Nephron (organoid): ENCODE data around the gene GCN1.

Experiments
- H3K27ac Mint-ChIP-seq, 3 experiments: 2 replicates each; pipeline ENCODE4 v1.8.0; 2020; ENCODE audit warnings: mixed read lengths in 3 of 3, mild to moderate bottlenecking in 2 of 3, moderate library complexity in 1 of 3
- H3K27me3 Mint-ChIP-seq: 2 replicates; pipeline ENCODE4 v1.8.0; 2021; ENCODE audit warnings: low read depth, mild to moderate bottlenecking, moderate library complexity, mixed read lengths
- H3K36me3 Mint-ChIP-seq: 2 replicates; pipeline ENCODE4 v1.8.0; 2020; ENCODE audit warnings: low read depth, mixed read lengths
- H3K4me1 Mint-ChIP-seq: 2 replicates; pipeline ENCODE4 v1.8.0; 2020; ENCODE audit warnings: mixed read lengths
- H3K4me3 Mint-ChIP-seq, 3 experiments: 2 replicates each; pipeline ENCODE4 v1.8.0; 2020; ENCODE audit warnings: mild to moderate bottlenecking in 3 of 3, mixed read lengths in 3 of 3, moderate library complexity in 2 of 3
- H3K9me3 Mint-ChIP-seq: 2 replicates; pipeline ENCODE4 v1.8.0; 2020; ENCODE audit warnings: mixed read lengths
- TF ChIP-seq, protein P1 (sequence below), 3 experiments: fragments of 200-600 bp; sonication (generic); IDR thresholded peaks; one replicate each; pipeline ENCODE4 v1.5.0; 2021; ENCODE audit warnings: antibody characterized with exemption in 3 of 3; ENCODE audit not compliant: unreplicated experiment in 3 of 3

Gene GCN1

GRCh38 chr12:120221576-120221900, 27.0 kb upstream of the GCN1 start:
- H3K4me1 Mint-ChIP-seq: peaks cover 11% of the 10 kb centered on the region

DNA sequence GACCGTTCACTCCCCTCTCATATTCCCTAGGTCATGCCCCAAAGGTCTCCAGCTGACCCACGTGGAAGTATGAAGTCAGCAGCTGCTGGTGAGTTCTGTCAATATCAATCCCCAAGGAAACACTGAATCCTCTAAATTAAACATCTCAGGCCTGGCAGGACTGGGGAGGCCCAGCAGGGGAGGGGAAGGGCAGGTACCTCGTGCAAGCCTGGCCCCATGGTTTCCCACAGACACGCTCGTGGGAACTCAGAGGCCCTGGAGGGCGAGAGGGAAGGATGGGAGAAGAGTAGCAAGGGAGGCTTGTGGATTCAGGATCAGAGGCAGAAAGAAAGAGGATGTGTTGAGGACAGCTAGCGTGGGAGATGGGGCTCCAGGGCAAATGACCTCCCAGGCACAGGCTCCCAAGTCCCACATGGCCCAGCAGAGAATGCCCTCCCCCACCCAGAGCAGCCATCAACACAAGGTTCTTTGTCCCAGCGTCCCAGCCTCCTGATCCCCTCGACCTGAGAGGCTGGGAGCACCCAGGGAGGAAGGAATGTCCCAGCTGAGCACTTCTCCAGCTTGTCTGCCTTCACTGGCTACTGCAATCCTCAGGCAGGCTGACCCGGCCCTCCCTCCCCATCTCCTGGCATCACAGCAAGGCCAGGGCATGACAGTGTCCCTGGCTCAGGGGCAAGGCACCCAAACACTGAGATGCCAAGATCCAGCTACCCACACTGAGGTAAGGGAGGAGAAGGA, 26.5 kb upstream of the GCN1 start:
- TF ChIP-seq, protein P1, sequence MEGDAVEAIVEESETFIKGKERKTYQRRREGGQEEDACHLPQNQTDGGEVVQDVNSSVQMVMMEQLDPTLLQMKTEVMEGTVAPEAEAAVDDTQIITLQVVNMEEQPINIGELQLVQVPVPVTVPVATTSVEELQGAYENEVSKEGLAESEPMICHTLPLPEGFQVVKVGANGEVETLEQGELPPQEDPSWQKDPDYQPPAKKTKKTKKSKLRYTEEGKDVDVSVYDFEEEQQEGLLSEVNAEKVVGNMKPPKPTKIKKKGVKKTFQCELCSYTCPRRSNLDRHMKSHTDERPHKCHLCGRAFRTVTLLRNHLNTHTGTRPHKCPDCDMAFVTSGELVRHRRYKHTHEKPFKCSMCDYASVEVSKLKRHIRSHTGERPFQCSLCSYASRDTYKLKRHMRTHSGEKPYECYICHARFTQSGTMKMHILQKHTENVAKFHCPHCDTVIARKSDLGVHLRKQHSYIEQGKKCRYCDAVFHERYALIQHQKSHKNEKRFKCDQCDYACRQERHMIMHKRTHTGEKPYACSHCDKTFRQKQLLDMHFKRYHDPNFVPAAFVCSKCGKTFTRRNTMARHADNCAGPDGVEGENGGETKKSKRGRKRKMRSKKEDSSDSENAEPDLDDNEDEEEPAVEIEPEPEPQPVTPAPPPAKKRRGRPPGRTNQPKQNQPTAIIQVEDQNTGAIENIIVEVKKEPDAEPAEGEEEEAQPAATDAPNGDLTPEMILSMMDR (IDR thresholded peaks at IDR 0.05; ENCODE audit: unreplicated experiment in 3 of 3): no peak
- no peaks in the 10 kb centered on the region for H3K9me3 Mint-ChIP-seq
- no peaks in the 10 kb centered on the region for H3K27me3 Mint-ChIP-seq
- peaks cover 11% of the 10 kb centered on the region for H3K4me1 Mint-ChIP-seq
- no peak overlapping the region for H3K27ac Mint-ChIP-seq
- H3K4me3 Mint-ChIP-seq: no peak overlapping the region
- peaks cover 10% of the 10 kb centered on the region for H3K36me3 Mint-ChIP-seq

More at GRCh38 chr12:120221576-120221900, 27.0 kb upstream of the GCN1 start:
- Mint-ChIP-seq H3K9me3 (no peaks in the 10 kb centered on the region), H3K27me3 (no peaks in the 10 kb centered on the region), H3K4me3 (no peak overlapping the region), H3K36me3 (peaks cover 10% of the 10 kb centered on the region), H3K27ac (no peak overlapping the region)
- TF ChIP-seq, protein P1 (IDR thresholded peaks at IDR 0.05; ENCODE audit: unreplicated experiment in 3 of 3): no peak

DNA sequence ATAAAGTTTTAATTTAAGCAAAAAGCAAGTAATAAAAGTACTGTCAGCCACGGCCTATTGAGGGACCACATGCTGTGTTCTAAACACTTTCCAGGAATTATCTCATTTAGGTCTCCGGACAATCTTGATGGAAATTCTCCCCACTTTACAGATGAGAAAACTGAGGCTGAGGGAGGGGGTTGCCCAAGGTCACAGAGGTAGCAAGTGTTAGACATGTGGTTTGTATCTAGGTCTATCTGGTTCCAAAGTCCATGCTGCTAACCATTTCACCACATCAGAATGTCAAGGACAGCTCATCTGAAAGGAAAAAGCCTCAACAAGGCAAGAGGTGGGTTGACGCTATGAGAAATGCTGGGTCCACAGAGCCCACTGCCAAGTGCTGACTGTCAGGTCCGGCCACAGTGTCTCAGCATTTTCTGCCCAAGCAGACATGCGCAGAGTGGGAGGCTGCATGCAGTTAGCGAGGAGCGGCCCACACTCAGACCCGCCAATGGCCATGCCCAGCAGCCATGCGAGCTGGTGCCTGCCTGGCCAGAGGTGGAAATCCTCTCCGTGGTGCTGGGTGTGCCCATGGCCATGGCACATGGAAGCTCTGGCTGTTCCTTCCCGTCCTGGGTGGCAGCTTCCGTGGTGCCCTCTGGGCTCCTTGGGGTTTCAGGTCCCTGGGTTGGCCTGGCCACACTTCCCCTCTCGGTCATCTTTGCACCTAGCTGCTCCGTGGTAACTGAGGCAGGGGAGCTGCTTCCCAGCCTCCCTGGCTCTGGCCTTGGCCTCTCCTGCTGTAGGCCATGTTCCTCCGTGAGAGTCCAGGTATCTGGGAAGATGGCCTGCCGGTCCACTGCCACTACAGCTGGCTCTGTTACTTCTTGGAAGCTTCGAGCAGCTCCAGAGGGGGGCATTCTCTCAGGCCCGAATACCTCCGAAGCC, 24.4 kb upstream of the GCN1 start:
- Mint-ChIP-seq H3K27ac (no peak overlapping the region), H3K36me3 (peaks cover 16% of the 10 kb centered on the region), H3K4me3 (no peak overlapping the region), H3K27me3 (no peaks in the 10 kb centered on the region), H3K9me3 (no peaks in the 10 kb centered on the region), H3K4me1 (no peaks in the 10 kb centered on the region)
- TF ChIP-seq, protein P1 (IDR thresholded peaks at IDR 0.05; ENCODE audit: unreplicated experiment in 3 of 3): no peak

GRCh38 chr12:120216742-120217605, 22.5 kb upstream of the GCN1 start:
- Mint-ChIP-seq H3K27ac (no peak overlapping the region), H3K9me3 (no peaks in the 10 kb centered on the region), H3K4me3 (no peak overlapping the region), H3K27me3 (no peaks in the 10 kb centered on the region), H3K36me3 (peaks cover 15% of the 10 kb centered on the region), H3K4me1 (no peaks in the 10 kb centered on the region)
- TF ChIP-seq, protein P1 (IDR thresholded peaks at IDR 0.05; ENCODE audit: unreplicated experiment in 3 of 3): no peak

GRCh38 chr12:120215766-120216735, 21.5 kb upstream of the GCN1 start:
- Mint-ChIP-seq H3K27ac (no peak overlapping the region), H3K4me1 (no peaks in the 10 kb centered on the region), H3K9me3 (no peaks in the 10 kb centered on the region), H3K36me3 (peaks cover 25% of the 10 kb centered on the region), H3K4me3 (no peak overlapping the region), H3K27me3 (no peaks in the 10 kb centered on the region)
- TF ChIP-seq, protein P1 (IDR thresholded peaks at IDR 0.05; ENCODE audit: unreplicated experiment in 3 of 3): no peak
